ENCODE measurements around the gene AR. TPM values are rescaled to one million over a fixed set of nuclear protein-coding genes. Genes with fewer than 3 reads are reported as not detected.

The AR gene
- total and polyA plus RNA-seq, 2 of the 8 experiments (the other 6 are each of a cell fraction or from before 2014, with no cell fraction given) = 7.1 to 10.7 TPM

- no peak for TF ChIP-seq USF2 (IDR thresholded peaks at IDR 0.05; ENCODE audit: low read length)
- no peak for TF ChIP-seq EP300 (IDR thresholded peaks at IDR 0.05; ENCODE audit: borderline replicate concordance in 1 of 2, low read depth in 2 of 2, low read length in 2 of 2)
- no peak for TF ChIP-seq MAFK (IDR thresholded peaks at IDR 0.05; ENCODE audit: low read depth, low read length)
These were observed 107.8 kb downstream of the AR start (continued) for GRCh38 chrX:67651437-67652142.

Measured in H1 (cell line).